Hepatocyte (in vitro differentiated cells): ENCODE results near the gene AUTS2.

Experiments used
- EZH2 ChIP-seq: fragments of 200-600 bp; sonication (generic); IDR thresholded peaks from 2 replicates; pipeline ENCODE4 v1.6.1; 2016; ENCODE audit warnings: antibody characterized with exemption, mild to moderate bottlenecking, borderline replicate concordance
- EZH2phosphoT487 ChIP-seq: fragments of 200-600 bp; sonication (generic); IDR thresholded peaks from one replicate; pipeline ENCODE4 v1.6.1; 2018; ENCODE audit warnings: antibody characterized with exemption, mild to moderate bottlenecking, low read depth, moderate library complexity; ENCODE audit not compliant: unreplicated experiment, severe bottlenecking
- TF ChIP-seq, protein P1 (sequence below): fragments of 200-600 bp; sonication (generic); IDR thresholded peaks from 2 replicates; pipeline ENCODE4 v1.5.1; 2016; ENCODE audit warnings: antibody characterized with exemption, mild to moderate bottlenecking; ENCODE audit not compliant: poor library complexity

DNA sequence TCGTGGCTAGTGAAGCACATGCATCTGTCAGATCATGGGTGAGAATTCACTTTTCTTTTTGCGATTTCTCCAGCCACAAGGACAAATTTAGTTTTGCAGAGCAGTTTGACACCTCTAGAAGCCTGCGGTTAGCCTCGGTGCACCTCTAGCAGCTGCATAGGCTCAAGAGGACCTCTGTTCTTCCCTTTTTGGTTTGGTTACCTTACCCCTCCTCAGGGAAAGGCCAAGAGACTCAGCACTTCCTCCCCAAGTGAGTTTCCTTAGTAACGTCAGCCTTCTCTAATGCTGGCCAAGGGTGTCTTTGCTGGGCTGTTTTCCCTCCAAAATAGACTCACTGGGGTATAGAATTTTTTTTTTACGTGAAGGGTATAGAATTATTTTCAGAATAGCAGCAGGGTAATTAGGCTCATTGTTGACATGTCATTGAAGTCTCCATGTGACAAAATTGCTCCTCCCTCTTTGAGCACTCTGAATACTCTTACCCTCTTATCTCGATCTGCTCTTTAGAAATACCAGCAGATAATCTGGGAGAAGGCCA, 97.8 kb downstream of the AUTS2 start:
- TF ChIP-seq, protein P1, sequence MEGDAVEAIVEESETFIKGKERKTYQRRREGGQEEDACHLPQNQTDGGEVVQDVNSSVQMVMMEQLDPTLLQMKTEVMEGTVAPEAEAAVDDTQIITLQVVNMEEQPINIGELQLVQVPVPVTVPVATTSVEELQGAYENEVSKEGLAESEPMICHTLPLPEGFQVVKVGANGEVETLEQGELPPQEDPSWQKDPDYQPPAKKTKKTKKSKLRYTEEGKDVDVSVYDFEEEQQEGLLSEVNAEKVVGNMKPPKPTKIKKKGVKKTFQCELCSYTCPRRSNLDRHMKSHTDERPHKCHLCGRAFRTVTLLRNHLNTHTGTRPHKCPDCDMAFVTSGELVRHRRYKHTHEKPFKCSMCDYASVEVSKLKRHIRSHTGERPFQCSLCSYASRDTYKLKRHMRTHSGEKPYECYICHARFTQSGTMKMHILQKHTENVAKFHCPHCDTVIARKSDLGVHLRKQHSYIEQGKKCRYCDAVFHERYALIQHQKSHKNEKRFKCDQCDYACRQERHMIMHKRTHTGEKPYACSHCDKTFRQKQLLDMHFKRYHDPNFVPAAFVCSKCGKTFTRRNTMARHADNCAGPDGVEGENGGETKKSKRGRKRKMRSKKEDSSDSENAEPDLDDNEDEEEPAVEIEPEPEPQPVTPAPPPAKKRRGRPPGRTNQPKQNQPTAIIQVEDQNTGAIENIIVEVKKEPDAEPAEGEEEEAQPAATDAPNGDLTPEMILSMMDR, result no peak
- TF ChIP-seq EZH2 (no peak), EZH2phosphoT487 (no peak)
